GM23248 (cell line): Measurements from ENCODE around the gene NUBP1.

ENCODE experiments used
- EZH2 ChIP-seq: fragments of 200-600 bp; sonication (generic); IDR thresholded peaks from 2 replicates; pipeline ENCODE4 v1.6.1; 2018; ENCODE audit warnings: antibody characterized with exemption, mild to moderate bottlenecking; ENCODE audit not compliant: insufficient read depth, poor library complexity, severe bottlenecking
- EZH2phosphoT487 ChIP-seq: fragments of 200-600 bp; sonication (generic); IDR thresholded peaks from 2 replicates; pipeline ENCODE4 v1.6.1; 2018; ENCODE audit warnings: antibody characterized with exemption, moderate library complexity, mild to moderate bottlenecking, low read depth; ENCODE audit not compliant: insufficient read depth

DNA sequence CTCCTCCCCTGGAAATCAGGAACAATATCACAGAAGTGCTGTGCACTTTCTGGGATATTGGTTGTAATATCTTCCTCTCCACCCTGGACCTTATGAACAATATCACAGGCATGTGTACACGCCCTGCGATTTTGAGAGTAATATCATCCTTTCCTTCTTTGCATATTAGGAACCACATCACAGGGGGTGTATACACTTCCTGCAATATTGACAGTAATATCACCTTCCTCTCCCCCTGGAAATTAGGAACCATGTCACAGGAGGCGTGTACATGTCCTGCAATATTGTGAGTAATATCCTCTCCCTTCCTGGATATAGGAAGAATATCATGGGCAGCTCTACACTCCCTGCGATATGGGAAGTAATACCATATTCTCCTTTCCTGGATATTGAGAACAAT, 34.7 kb upstream of the NUBP1 start:
- no peak for TF ChIP-seq EZH2
- TF ChIP-seq EZH2phosphoT487: no peak
